AG04449 (cell line): ENCODE data around the gene PDE6A.

Experiments used
- CTCF ChIA-PET: fragments of 350-600 bp; formaldehyde crosslinking; extraction: SDS; loops from one replicate; lab custom pipeline; 2021; ENCODE audit warnings: antibody characterized with exemption; lab: Yijun Ruan, JAX
- POLR2A ChIA-PET: fragments of 400-600, 350-600 bp; formaldehyde crosslinking; extraction: SDS; loops from one replicate; lab custom pipeline; 2020; ENCODE audit warnings: antibody characterized with exemption, inconsistent platforms; lab: Yijun Ruan, JAX
- DNase-seq: peaks from one replicate; pipeline ENCODE4 v3.0.0-alpha.2; 2010; ENCODE audit warnings: low read depth, low spot score
- H3K4me3 ChIP-seq: 2 replicates; pipeline ENCODE4 v1.5.1; 2011; ENCODE audit warnings: low read depth, mild to moderate bottlenecking, control low read depth, low read length
- TF ChIP-seq, protein P1 (sequence below): IDR thresholded peaks from one replicate; pipeline ENCODE4 v1.5.1; 2011; ENCODE audit warnings: mild to moderate bottlenecking, moderate library complexity, low read length, control low read depth, inconsistent platforms; ENCODE audit not compliant: insufficient read depth; ENCODE audit errors: missing control alignments

Gene PDE6A

GRCh38 chr5:149979896-149980295 lies 35.3 kb upstream of the PDE6A start:
- H3K4me3 ChIP-seq, result no peak overlapping the region
- TF ChIP-seq, protein P1, sequence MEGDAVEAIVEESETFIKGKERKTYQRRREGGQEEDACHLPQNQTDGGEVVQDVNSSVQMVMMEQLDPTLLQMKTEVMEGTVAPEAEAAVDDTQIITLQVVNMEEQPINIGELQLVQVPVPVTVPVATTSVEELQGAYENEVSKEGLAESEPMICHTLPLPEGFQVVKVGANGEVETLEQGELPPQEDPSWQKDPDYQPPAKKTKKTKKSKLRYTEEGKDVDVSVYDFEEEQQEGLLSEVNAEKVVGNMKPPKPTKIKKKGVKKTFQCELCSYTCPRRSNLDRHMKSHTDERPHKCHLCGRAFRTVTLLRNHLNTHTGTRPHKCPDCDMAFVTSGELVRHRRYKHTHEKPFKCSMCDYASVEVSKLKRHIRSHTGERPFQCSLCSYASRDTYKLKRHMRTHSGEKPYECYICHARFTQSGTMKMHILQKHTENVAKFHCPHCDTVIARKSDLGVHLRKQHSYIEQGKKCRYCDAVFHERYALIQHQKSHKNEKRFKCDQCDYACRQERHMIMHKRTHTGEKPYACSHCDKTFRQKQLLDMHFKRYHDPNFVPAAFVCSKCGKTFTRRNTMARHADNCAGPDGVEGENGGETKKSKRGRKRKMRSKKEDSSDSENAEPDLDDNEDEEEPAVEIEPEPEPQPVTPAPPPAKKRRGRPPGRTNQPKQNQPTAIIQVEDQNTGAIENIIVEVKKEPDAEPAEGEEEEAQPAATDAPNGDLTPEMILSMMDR, result no peak
- POLR2A ChIA-PET, result no interaction called here
- no peak for DNase-seq
- CTCF ChIA-PET, result interaction anchor here (0.9 to 6.8 kb wide), 5 partner anchors 11 to 144 kb away, joined by 3 to 61 read pairs (median 4); partner anchors contain the start of gene SLC26A2

GRCh38 chr5:149975409-149975808 lies 30.8 kb upstream of the PDE6A start:
- POLR2A ChIA-PET, result no interaction called here
- TF ChIP-seq, protein P1, result no peak
- H3K4me3 ChIP-seq, result no peak overlapping the region
- no peak for DNase-seq
- CTCF ChIA-PET, result interaction anchor here (0.9 to 3.8 kb wide), 7 partner anchors 11 to 143 kb away, joined by 3 to 25 read pairs (median 7); no protein-coding TSS in a partner anchor

DNA sequence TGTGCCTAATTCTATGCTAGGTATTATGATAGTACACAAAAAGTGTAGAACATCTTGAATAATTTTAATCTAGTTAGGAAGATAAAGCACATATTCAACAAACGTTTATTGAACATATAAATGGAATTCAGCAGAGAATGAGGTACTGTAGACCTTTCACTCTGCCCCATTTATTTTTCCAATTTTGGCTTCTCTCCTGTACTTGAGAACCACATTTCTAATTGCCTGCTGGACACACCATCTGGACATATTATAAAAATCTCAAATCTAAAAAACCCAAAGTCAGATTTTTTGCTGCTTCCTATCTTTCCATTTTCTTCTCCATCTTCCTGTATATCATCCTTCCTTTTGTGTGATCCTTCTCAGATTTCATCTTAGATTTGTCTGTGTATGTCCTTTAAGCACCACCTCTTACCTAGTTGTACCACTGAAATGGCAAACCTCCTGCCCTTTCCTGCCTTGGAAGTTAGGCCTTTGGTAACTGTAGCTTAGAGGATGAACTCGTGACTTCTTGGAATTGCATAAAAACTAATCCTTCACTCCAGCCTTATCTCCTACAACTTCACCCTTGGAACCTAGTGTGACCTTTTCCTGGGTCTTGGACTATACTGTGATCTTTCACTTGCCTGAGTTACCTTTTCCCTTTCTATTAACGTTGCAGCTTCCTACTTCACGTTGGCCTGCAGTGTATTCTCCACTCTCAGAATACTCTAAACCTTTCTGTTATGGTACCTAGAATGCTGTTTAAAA lies 24.8 kb upstream of the PDE6A start:
- ChIA-PET CTCF (interaction anchor here (0.9 to 14.3 kb wide), 7 partner anchors 8 to 332 kb away, joined by 3 to 429 read pairs (median 4); partner anchors contain the start of gene SLC26A2), POLR2A (interaction anchor here (1.4 kb wide), 1 partner anchor 9 kb away, joined by 7 read pairs; the partner anchor contains the start of gene SLC26A2)
- DNase-seq, result no peak
- no peak overlapping the region for H3K4me3 ChIP-seq
- TF ChIP-seq, protein P1, result no peak

- ChIA-PET POLR2A (no interaction called here), CTCF (interaction anchor here (0.8 to 14.3 kb wide), 7 partner anchors 10 to 134 kb away, joined by 3 to 429 read pairs (median 5); no protein-coding TSS in a partner anchor)
- no peak for DNase-seq
- TF ChIP-seq, protein P1, result no peak
- no peak overlapping the region for H3K4me3 ChIP-seq
These were observed 22.4 kb upstream of the PDE6A start for GRCh38 chr5:149966946-149967345.

DNA sequence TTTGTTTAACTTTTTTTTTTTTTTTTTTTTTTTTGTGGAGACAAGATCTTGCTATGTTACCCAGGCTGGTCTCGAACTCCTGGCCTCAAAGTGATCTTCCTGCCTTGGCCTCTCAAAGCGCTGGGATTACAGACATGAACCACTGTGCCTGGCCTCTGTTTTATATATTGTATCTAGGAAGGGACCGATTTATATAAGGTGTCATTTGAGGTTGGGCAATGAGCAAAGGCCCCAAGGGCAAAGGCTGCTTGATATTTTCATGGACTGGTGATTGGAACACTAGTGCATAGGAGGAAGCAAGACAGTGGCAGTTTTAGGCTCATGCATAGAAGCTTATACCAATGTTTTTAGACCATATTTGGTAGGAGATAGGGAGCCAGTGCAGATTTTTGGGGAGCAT lies 19.1 kb upstream of the PDE6A start:
- POLR2A ChIA-PET, result no interaction called here
- CTCF ChIA-PET, result interaction anchor here (0.9 to 14.3 kb wide), 9 partner anchors 11 to 327 kb away, joined by 3 to 429 read pairs (median 4); no protein-coding TSS in a partner anchor
- TF ChIP-seq, protein P1, result no peak

More for the DNA sequence above, 19.1 kb upstream of the PDE6A start:
- H3K4me3 ChIP-seq, result no peak overlapping the region
- DNase-seq, result no peak
